ENCODE results near the gene IGFBP5.
A peak's percentile ranks its signal among the peaks of the same experiment; 100 is the strongest.

IGFBP5 gene

GRCh38 chr2:216636551-216637450, 58.5 kb downstream of the IGFBP5 start:
- DNase-seq, result no peak

GRCh38 chr2:216635701-216636550, 59.4 kb downstream of the IGFBP5 start:
- DNase-seq, result no peak

GRCh38 chr2:216635171-216635570, 60.2 kb downstream of the IGFBP5 start:
- no peak for DNase-seq

GRCh38 chr2:216634370-216635148, 60.8 kb downstream of the IGFBP5 start:
- no peak for DNase-seq

- DNase-seq, result no peak
Measured at GRCh38 chr2:216633616-216634369, 61.6 kb downstream of the IGFBP5 start.

- peak; percentile 61 for DNase-seq
Measured at GRCh38 chr2:216632952-216633615, 62.3 kb downstream of the IGFBP5 start, which contains the start of gene IGFBP2. IGFBP2 (plus strand) TSS chr2:216633420; CDS start chr2:216633524, 104 bp downstream.

- DNase-seq, result no peak
Measured at GRCh38 chr2:216632346-216632951, 62.9 kb downstream of the IGFBP5 start.

- DNase-seq, result no peak
Measured at GRCh38 chr2:216629784-216630183, 65.6 kb downstream of the IGFBP5 start.

GRCh38 chr2:216626875-216627245, 68.5 kb downstream of the IGFBP5 start:
- no peak for DNase-seq

GRCh38 chr2:216626168-216626874, 69.0 kb downstream of the IGFBP5 start:
- no peak for DNase-seq

- no peak for DNase-seq
Measured at GRCh38 chr2:216624251-216624650, 71.1 kb downstream of the IGFBP5 start.

GRCh38 chr2:216622526-216622925, 72.8 kb downstream of the IGFBP5 start:
- DNase-seq, result no peak

All from stimulated activated CD8-positive, alpha-beta memory T cell treated with anti-CD3 and anti-CD28 coated beads, Interleukin-4, amount 100 ng/mL, for 48 hours (primary cell).